GM23248 (cell line): Measurements from ENCODE around the gene DDA1.

Experiments
- EZH2 ChIP-seq: fragments of 200-600 bp; sonication (generic); IDR thresholded peaks from 2 replicates; pipeline ENCODE4 v1.6.1; 2018; ENCODE audit warnings: antibody characterized with exemption, mild to moderate bottlenecking; ENCODE audit not compliant: insufficient read depth, poor library complexity, severe bottlenecking
- EZH2phosphoT487 ChIP-seq: fragments of 200-600 bp; sonication (generic); IDR thresholded peaks from 2 replicates; pipeline ENCODE4 v1.6.1; 2018; ENCODE audit warnings: antibody characterized with exemption, moderate library complexity, mild to moderate bottlenecking, low read depth; ENCODE audit not compliant: insufficient read depth

DNA sequence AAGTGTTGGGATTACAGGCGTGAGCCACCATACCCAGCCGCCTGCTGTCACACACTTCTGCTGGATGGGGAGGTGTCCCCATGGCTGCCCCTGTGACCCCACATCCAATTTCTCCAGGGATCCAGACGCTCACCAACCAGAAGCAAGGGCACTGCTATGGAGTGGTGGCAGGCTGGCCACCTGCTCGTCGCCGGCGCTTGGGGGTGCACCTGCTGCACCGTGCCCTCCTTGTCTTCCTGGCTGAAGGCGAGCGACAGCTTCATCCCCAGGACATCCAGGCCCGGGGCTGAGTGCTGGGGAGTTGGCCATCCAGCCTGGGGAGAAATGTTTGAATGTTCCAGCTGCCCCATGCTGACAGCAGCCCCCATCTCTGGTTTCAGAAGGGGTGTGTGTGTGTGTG, 23.1 kb upstream of the DDA1 start:
- TF ChIP-seq EZH2 (no peak), EZH2phosphoT487 (no peak)
